MCF 10A (cell line): ENCODE data around the gene MORN1. TPM values are rescaled to one million over a fixed set of nuclear protein-coding genes. Genes with fewer than 3 reads are reported as not detected.

Source experiments
- BruUV-seq: library from RNA; stranded (reverse); fragments of 400-500 nt; replicated peaks from 2 replicates; lab custom pipeline; 2021; lab: Mats Ljungman, UMichigan
- CTCF ChIA-PET: fragments of 300-600 bp; sonication (Branson Sonifier 250); formaldehyde crosslinking; extraction: SDS; loops from one replicate; lab custom pipeline; 2021; ENCODE audit warnings: antibody characterized with exemption, inconsistent platforms; lab: Yijun Ruan, JAX
- POLR2A ChIA-PET: fragments of 300-600, 350-650 bp; sonication (Branson Sonifier 250); formaldehyde crosslinking; extraction: SDS; loops from one replicate; lab custom pipeline; 2020; ENCODE audit warnings: antibody characterized with exemption, inconsistent platforms; lab: Yijun Ruan, JAX
- DNase-seq: peaks from one replicate; pipeline ENCODE4 v3.0.0-alpha.2; 2018; ENCODE audit not compliant: unreplicated experiment
- H3K27ac Mint-ChIP-seq: one replicate; pipeline ENCODE4 v1.8.0; 2022; ENCODE audit warnings: mild to moderate bottlenecking, low read depth, mixed read lengths; ENCODE audit not compliant: unreplicated experiment
- H3K27me3 Mint-ChIP-seq: one replicate; pipeline ENCODE4 v1.8.0; 2022; ENCODE audit warnings: mixed read lengths; ENCODE audit not compliant: insufficient read depth, unreplicated experiment
- H3K36me3 Mint-ChIP-seq: one replicate; pipeline ENCODE4 v1.8.0; 2022; ENCODE audit warnings: mild to moderate bottlenecking, moderate library complexity, mixed read lengths; ENCODE audit not compliant: insufficient read depth, unreplicated experiment
- H3K4me1 Mint-ChIP-seq: one replicate; pipeline ENCODE4 v1.8.0; 2022; ENCODE audit warnings: mixed read lengths; ENCODE audit not compliant: insufficient read depth, unreplicated experiment
- H3K4me3 Mint-ChIP-seq: one replicate; pipeline ENCODE4 v1.8.0; 2022; ENCODE audit warnings: mild to moderate bottlenecking, moderate library complexity, mixed read lengths; ENCODE audit not compliant: unreplicated experiment
- H3K9me3 Mint-ChIP-seq: one replicate; pipeline ENCODE4 v1.8.0; 2022; ENCODE audit warnings: mixed read lengths; ENCODE audit not compliant: unreplicated experiment
- CTCF ChIP-seq: fragments of 200-600 bp; IDR thresholded peaks from one replicate; pipeline ENCODE4 v1.8.0; 2022; ENCODE audit warnings: antibody characterized with exemption, mild to moderate bottlenecking; ENCODE audit not compliant: unreplicated experiment
- intact Hi-C: fragments of 100-400 bp; cut with micrococcal nuclease; formaldehyde crosslinking; loops from 2 replicates; pipeline ENCODE4 v1.14.1; 2022
- total RNA-seq: library from RNA; stranded (reverse); gene quantifications from 2 replicates; pipeline ENCODE4 v1.2.3, GENCODE V29; 2022

MORN1 gene
- total RNA-seq, 1 experiment from 2014 or later: 19.4 TPM

- intact Hi-C loops: no loop called here
- Mint-ChIP-seq H3K4me3 (no peak overlapping the region), H3K36me3 (peaks cover 86% of the 10 kb centered on the region), H3K27me3 (no peaks in the 10 kb centered on the region), H3K4me1 (peaks cover 18% of the 10 kb centered on the region), H3K9me3 (no peaks in the 10 kb centered on the region), H3K27ac (no peak overlapping the region)
- CTCF ChIA-PET: no interaction called here
- BruUV-seq: no TSS peak
- POLR2A ChIA-PET: interaction anchor here (0.6 to 1.3 kb wide), 3 partner anchors 10 to 1426 kb away, joined by 3 to 5 read pairs (median 3); no protein-coding TSS in a partner anchor
- DNase-seq: no peak
- TF ChIP-seq CTCF: no peak
These were observed 5.1 kb upstream of the MORN1 start for GRCh38 chr1:2396476-2396875.

GRCh38 chr1:2396059-2396458 lies 4.7 kb upstream of the MORN1 start:
- Mint-ChIP-seq H3K27me3 (no peaks in the 10 kb centered on the region), H3K9me3 (no peaks in the 10 kb centered on the region), H3K27ac (peak overlapping the region; percentile 49), H3K36me3 (peaks cover 82% of the 10 kb centered on the region), H3K4me1 (peaks cover 18% of the 10 kb centered on the region), H3K4me3 (no peak overlapping the region)
- ChIA-PET CTCF (interaction anchor here (0.6 kb wide), 1 partner anchor 1057 kb away, joined by 4 read pairs; no protein-coding TSS in a partner anchor), POLR2A (interaction anchor here (0.6 to 1.3 kb wide), 2 partner anchors 11 to 190 kb away, joined by 3 to 5 read pairs; no protein-coding TSS in a partner anchor)
- intact Hi-C loops: no loop called here
- TF ChIP-seq CTCF: no peak
- no TSS peak for BruUV-seq
- DNase-seq: no peak

- peak overlapping the region; percentile 49 for H3K27ac Mint-ChIP-seq
- H3K36me3 Mint-ChIP-seq: peaks cover 77% of the 10 kb centered on the region
- no peak for TF ChIP-seq CTCF
- H3K4me1 Mint-ChIP-seq: peaks cover 18% of the 10 kb centered on the region
- H3K27me3 Mint-ChIP-seq: no peaks in the 10 kb centered on the region
- H3K9me3 Mint-ChIP-seq: no peaks in the 10 kb centered on the region
- CTCF ChIA-PET: interaction anchor here (1.6 kb wide), 1 partner anchor 199 kb away, joined by 7 read pairs; no protein-coding TSS in a partner anchor
- no peak overlapping the region for H3K4me3 Mint-ChIP-seq
- BruUV-seq: no TSS peak
- no peak for DNase-seq
- intact Hi-C loops: no loop called here
- POLR2A ChIA-PET: no interaction called here
These were observed 3.9 kb upstream of the MORN1 start for GRCh38 chr1:2395245-2395644.

GRCh38 chr1:2394761-2395160 lies 3.4 kb upstream of the MORN1 start:
- CTCF ChIA-PET: interaction anchor here (1.2 to 1.6 kb wide), 2 partner anchors 199 to 200 kb away, joined by 4 to 7 read pairs; partner anchors contain the start of gene FAAP20
- Mint-ChIP-seq H3K4me3 (no peak overlapping the region), H3K36me3 (peaks cover 72% of the 10 kb centered on the region), H3K27me3 (no peaks in the 10 kb centered on the region), H3K9me3 (no peaks in the 10 kb centered on the region), H3K27ac (no peak overlapping the region), H3K4me1 (peaks cover 18% of the 10 kb centered on the region)
- POLR2A ChIA-PET: interaction anchor here (0.9 to 1.4 kb wide), 3 partner anchors 11 to 16 kb away, joined by 3 to 4 read pairs (median 3); no protein-coding TSS in a partner anchor
- DNase-seq: no peak
- no TSS peak for BruUV-seq
- intact Hi-C loops: no loop called here
- TF ChIP-seq CTCF: no peak
